Measurements from ENCODE around the gene RGP1. TPM values are rescaled to one million over a fixed set of nuclear protein-coding genes. Genes with fewer than 3 reads are reported as not detected.

Gene RGP1
- total and polyA plus RNA-seq, 9 of the 15 experiments (the other 6 are each of a cell fraction or from before 2014, with no cell fraction given) = 0.42 to 13.8 (median 6.7) TPM

- CTCF ChIA-PET (ENCODE audit: low intra/inter-chr PET ratio) = no interaction called here
- peak overlapping the region; percentile 94 for H3K4me2 ChIP-seq (ENCODE audit: insufficient read depth, low read length)
- no TSS peak for BruUV-seq (replicated peaks)
- peaks cover 30 to 37% of the 10 kb centered on the region in 2 experiments for H3K4me1 ChIP-seq (replicated peaks in 1 of 2; ENCODE audit: control insufficient read depth in 2 of 2, insufficient read depth in 2 of 2, low read length in 2 of 2)
- peaks cover 67% of the 10 kb centered on the region for H3K79me2 ChIP-seq (ENCODE audit: control insufficient read depth, insufficient read depth, low read length)
- peak overlapping the region; percentile 97 for H3K27ac ChIP-seq (ENCODE audit: extremely low read depth, low read depth, low read length)
- DNase-seq (ENCODE audit: extremely low read depth in 1 of 4, low spot score in 3 of 4) (no peak), FAIRE-seq (no peak), ATAC-seq (no peak)
- H3K9me1 ChIP-seq (ENCODE audit: control insufficient read depth, insufficient read depth, low read length) = peaks cover 8% of the 10 kb centered on the region
- TF ChIP-seq, protein P1, sequence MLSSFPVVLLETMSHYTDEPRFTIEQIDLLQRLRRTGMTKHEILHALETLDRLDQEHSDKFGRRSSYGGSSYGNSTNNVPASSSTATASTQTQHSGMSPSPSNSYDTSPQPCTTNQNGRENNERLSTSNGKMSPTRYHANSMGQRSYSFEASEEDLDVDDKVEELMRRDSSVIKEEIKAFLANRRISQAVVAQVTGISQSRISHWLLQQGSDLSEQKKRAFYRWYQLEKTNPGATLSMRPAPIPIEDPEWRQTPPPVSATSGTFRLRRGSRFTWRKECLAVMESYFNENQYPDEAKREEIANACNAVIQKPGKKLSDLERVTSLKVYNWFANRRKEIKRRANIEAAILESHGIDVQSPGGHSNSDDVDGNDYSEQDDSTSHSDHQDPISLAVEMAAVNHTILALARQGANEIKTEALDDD (IDR thresholded peaks at IDR 0.05) = 0 out of 2 replicates have a peak, but pooled peaks have one; percentile 28
- no peak for TF ChIP-seq THAP12 (CRISPR knock-in tag; IDR thresholded peaks at IDR 0.05)
- 0 out of 2 replicates have a peak, but pooled peaks have one; percentile 60 for TF ChIP-seq RFX5 (IDR thresholded peaks at IDR 0.05; ENCODE audit: low read depth, low read length)
- no peaks in the 10 kb centered on the region for H3K27me3 ChIP-seq (ENCODE audit: control insufficient read depth in 2 of 2, insufficient read depth in 2 of 2, low read length in 2 of 2)
- H3K4me3 ChIP-seq = peak overlapping the region; percentile 85; the same call in 1 of the 2 replicates
- POLR2A ChIA-PET = interaction anchor here (0.8 to 3.0 kb wide), 5 partner anchors 9 to 118 kb away, joined by 3 to 21 read pairs (median 3); no protein-coding TSS in a partner anchor
- no peak overlapping the region for H2AFZ ChIP-seq (ENCODE audit: low read depth, low read length)
- in situ Hi-C loops (cut with MboI) (no loop called here), intact Hi-C loops (cut with micrococcal nuclease) (no loop called here)
- H3K9me3 ChIP-seq (replicated peaks; ENCODE audit: control insufficient read depth, insufficient read depth, low read depth, low read length) = no peaks in the 10 kb centered on the region
- 47% methylated on average over 3 of the region's 3 CpGs for WGBS (ENCODE audit: insufficient coverage, low coverage, missing lambda C conversion rate)
- peaks cover 67% of the 10 kb centered on the region for H3K36me3 ChIP-seq (ENCODE audit: control insufficient read depth, insufficient read depth, low read length)
- H3K9ac ChIP-seq (ENCODE audit: insufficient read depth in 1 of 2, low read depth in 2 of 2, low read length in 2 of 2) = peak overlapping the region; percentile 85 to 87; a peak in 3 of 4 replicates
- H4K20me1 ChIP-seq (replicated peaks; ENCODE audit: control insufficient read depth, insufficient read depth, low read length) = peaks cover 8% of the 10 kb centered on the region; the same call in 1 of the 2 replicates
Measured at GRCh38 chr9:35726931-35727330, 22.2 kb upstream of the RGP1 start.
